ENCODE data around the gene TJAP1. TPM values are rescaled to one million over a fixed set of nuclear protein-coding genes. Genes with fewer than 3 reads are reported as not detected.

TJAP1 gene
- total and polyA plus RNA-seq, 2 of the 8 experiments (the other 6 are each of a cell fraction or from before 2014, with no cell fraction given) = 30.7 to 40.4 TPM

- H3K79me2 ChIP-seq (ENCODE audit: control insufficient read depth in 1 of 2, insufficient read depth in 2 of 2, low read length in 2 of 2) = no peaks in the 10 kb centered on the region
- no peak overlapping the region for H4K8ac ChIP-seq (ENCODE audit: extremely low read depth, insufficient read depth, low read length)
- H2AK5ac ChIP-seq (ENCODE audit: low read depth, low read length) = no peak overlapping the region
- H3K9ac ChIP-seq (replicated peaks in 1 of 4; ENCODE audit: extremely low read depth in 1 of 4, low read depth in 3 of 4, low read length in 3 of 4) = no peak overlapping the region
- H3K23me2 ChIP-seq (ENCODE audit: low read depth, low read length) = peaks cover 8% of the 10 kb centered on the region; the same call in 1 of the 2 replicates
- no peak overlapping the region for H4K5ac ChIP-seq (ENCODE audit: insufficient read length, low read depth, low read length)
- ChIA-PET POLR2A (ENCODE audit: partially characterized antibody) (interaction anchor here (0.8 to 2.3 kb wide), 4 partner anchors 13 to 92 kb away, joined by 3 to 6 read pairs (median 3); no protein-coding TSS in a partner anchor), CTCF (ENCODE audit: partially characterized antibody) (interaction anchor here (0.9 to 21.2 kb wide), 7 partner anchors 16 to 71 kb away, joined by 3 to 495 read pairs (median 4); partner anchors contain the start of genes ABCC10 and LRRC73)
- H3K4me2 ChIP-seq (ENCODE audit: insufficient read depth in 1 of 2, low read depth in 2 of 2, low read length in 2 of 2) = no peak overlapping the region
- H3K56ac ChIP-seq (replicated peaks; ENCODE audit: insufficient read length, low read depth, low read length) = no peak overlapping the region
- no peaks in the 10 kb centered on the region for H3K79me1 ChIP-seq (ENCODE audit: low read depth, low read length)
- peaks cover 6 to 20% (median 16%) of the 10 kb centered on the region in 4 experiments for H3K27me3 ChIP-seq (replicated peaks in 1 of 4; ENCODE audit: control insufficient read depth in 3 of 4, extremely low read depth in 1 of 4, insufficient read depth in 3 of 4, low read length in 3 of 4)
- no peaks in the 10 kb centered on the region for H3K9me3 ChIP-seq (ENCODE audit: insufficient read depth in 2 of 2, low read depth in 1 of 2, low read length in 1 of 2)
- no peaks in the 10 kb centered on the region for H4K20me1 ChIP-seq (replicated peaks in 1 of 2; ENCODE audit: control insufficient read depth in 1 of 2, insufficient read depth in 2 of 2, low read length in 2 of 2)
- H2BK12ac ChIP-seq (ENCODE audit: low read depth, low read length) = no peak overlapping the region
- whole genome bisulfite sequencing, 2 experiments (ENCODE audit: extremely low coverage in 1 of 2, insufficient coverage in 1 of 2, insufficient read length in 1 of 2, insufficient replicate concordance in 2 of 2, low coverage in 1 of 2, low lambda C conversion rate in 2 of 2, missing lambda C conversion rate in 1 of 2) = 79% methylated on average over 4 of the region's 4 CpGs; no CpG with 5 or more reads in 1 of the 2 experiments
- H3K18ac ChIP-seq (ENCODE audit: extremely low read depth, low read length) = no peak overlapping the region
- H2BK5ac ChIP-seq (ENCODE audit: low read depth, low read length) = no peak overlapping the region
- no peak overlapping the region for H3K4ac ChIP-seq (replicated peaks; ENCODE audit: insufficient read length, low read depth, low read length)
- FAIRE-seq (no peak), DNase-seq (ENCODE audit: low read depth in 1 of 2, low spot score in 2 of 2) (no peak)
- H2BK15ac ChIP-seq (ENCODE audit: low read length) = no peak overlapping the region
- H2BK20ac ChIP-seq (ENCODE audit: low read length) = no peak overlapping the region
- H2AFZ ChIP-seq (ENCODE audit: low read length) = no peak overlapping the region
- no peak overlapping the region for H3K27ac ChIP-seq (ENCODE audit: low read depth, low read length)
- no peak overlapping the region for H3K14ac ChIP-seq (ENCODE audit: insufficient read length)
- no peaks in the 10 kb centered on the region for H3K36me3 ChIP-seq (ENCODE audit: control insufficient read depth in 2 of 4, insufficient read depth in 4 of 4, low read length in 3 of 4)
- 0 out of 7 replicates have a peak, but pooled peaks cover 0 to 2% (median 1%) of the 10 kb centered on the region in 4 experiments for H3K4me1 ChIP-seq (replicated peaks in 1 of 4; ENCODE audit: control insufficient read depth in 3 of 4, insufficient read depth in 4 of 4, low read length in 3 of 4)
- TF ChIP-seq RFX5 (IDR thresholded peaks at IDR 0.05; ENCODE audit: borderline replicate concordance, low read depth, low read length) = no peak
- no peak for TF ChIP-seq YY1 (IDR thresholded peaks at IDR 0.05; ENCODE audit: low read depth, low read length)
- no peak for TF ChIP-seq SP2 (IDR thresholded peaks at IDR 0.05; ENCODE audit: low read length)
- H3K23ac ChIP-seq (ENCODE audit: insufficient read length) = no peak overlapping the region
- H3K4me3 ChIP-seq (ENCODE audit: extremely low read depth in 1 of 4, insufficient read depth in 2 of 4, low read depth in 3 of 4, low read length in 4 of 4) = no peak overlapping the region
- no peak overlapping the region for H2BK120ac ChIP-seq (replicated peaks; ENCODE audit: low read depth, low read length)
- H4K91ac ChIP-seq (replicated peaks; ENCODE audit: insufficient read length, low read length) = no peak overlapping the region
Measured at GRCh38 chr6:43460032-43460431, 17.3 kb upstream of the TJAP1 start.

Data from H1 (cell line).